Measurements from ENCODE around the gene CISTR.
A peak's percentile ranks its signal among the peaks of the same experiment; 100 is the strongest.
"Not testable (repeated sequence)": the region's sequence is repeated elsewhere in the genome, so short reads cannot be mapped to it uniquely, and the experiment has no call there.

Gene CISTR

DNA sequence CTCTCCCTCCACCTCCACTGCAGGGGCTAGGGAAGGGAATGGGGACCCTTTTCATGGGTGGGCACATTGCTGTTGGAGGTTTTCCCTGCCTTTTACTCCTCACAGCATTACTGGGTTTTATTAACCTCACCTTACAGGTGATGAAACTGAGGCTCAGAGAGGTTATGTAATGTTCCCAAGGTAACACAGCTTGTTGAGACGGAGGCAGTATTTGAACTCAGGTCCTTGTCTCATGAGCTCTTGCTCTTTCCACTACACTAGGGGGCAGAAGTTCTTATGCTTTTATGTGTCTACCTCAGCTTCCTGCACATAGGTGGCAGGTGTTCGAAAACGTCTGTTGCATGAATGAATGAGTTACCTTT, 11.7 kb downstream of the CISTR start:
- no peak for DNase-seq

DNA sequence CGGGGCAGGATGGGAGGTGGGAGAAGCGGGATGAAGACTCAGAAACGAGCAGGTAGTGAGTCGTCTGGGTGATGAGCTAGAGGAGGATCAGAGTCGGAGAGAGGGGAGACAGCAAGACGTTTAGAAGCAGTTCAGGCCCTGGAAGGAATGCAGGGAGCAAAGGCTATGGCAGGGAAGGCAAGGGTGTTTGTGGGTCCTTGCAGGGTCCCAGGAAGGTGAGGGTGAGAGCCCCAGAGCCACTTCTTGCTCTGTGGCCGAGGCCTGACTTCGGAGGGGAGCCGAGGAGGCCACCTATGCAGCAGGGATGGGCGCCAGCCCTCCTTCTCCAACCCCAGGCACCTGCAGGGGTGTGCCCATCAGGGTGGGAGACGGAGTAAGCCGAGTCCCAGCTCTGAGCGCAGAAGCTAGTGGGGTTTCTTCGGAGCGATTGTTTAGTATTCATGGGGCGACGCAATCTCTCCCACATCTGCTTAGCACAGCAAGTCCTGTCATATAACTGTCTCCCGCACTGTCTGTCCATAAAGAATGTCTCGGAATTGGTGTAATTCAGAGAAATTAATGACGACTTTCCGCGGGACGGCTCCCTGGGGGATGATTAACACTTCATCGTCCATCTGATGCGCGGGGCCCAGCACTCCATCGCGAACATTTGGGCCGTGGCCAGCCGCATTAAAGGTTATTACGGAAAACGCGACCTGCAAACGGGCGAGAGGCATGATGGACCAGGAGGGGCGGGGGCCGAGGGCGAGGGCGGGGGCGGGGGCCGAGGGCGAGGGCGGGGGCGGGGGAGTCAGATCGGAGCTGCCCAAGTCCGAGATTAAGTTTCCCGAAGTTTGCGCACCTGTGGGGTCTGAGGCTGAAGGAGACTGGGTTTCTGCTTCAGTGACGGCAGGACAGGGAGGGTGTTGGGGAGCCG, 12.3 kb downstream of the CISTR start:
- DNase-seq = peak; percentile 51

- no peak for DNase-seq
These were observed 13.2 kb downstream of the CISTR start for GRCh38 chr12:53738406-53739213.

GRCh38 chr12:53737951-53738405, 13.8 kb downstream of the CISTR start:
- no peak for DNase-seq

GRCh38 chr12:53737093-53737808, 14.5 kb downstream of the CISTR start:
- no peak for DNase-seq

DNA sequence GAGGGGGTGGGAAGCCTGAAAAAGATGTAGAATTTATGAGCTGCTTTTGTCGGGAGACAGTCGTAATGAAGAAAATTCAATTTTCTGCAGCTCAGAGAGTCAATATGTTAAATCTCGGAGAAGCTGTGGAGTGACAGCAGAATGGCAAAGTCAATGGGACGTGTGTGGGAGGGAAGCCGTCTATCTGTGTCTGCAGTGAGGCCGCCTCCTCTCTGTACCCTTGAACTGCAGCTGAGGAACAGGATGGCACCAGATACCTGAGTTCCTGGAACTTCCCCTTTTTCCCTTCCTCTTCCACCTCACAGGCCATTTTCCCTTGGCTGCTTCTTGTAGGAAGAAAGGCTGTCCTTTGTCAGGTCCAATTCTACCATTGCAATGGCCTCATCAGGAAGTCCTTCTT, 15.2 kb downstream of the CISTR start:
- no peak for DNase-seq

DNA sequence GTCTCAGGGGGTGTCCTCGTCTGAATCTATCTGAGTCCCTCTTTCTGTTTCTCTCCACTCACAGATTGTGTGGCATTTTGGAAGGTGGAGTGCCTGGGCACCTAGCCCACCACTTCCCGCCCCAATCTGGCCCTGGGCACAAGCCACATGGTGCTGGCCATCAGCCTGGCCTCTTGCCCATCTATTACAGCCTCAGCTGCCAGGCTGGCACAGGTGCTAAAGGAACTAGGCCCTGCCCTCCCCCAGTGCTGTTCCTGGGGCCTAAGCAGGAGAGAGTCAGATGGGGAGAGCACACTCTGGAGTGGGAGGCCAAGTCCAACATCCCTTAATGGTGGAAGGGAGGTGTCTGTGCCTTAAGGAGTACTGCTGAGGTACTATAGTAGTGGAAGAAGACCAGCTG, 16.2 kb downstream of the CISTR start:
- no peak for DNase-seq

DNA sequence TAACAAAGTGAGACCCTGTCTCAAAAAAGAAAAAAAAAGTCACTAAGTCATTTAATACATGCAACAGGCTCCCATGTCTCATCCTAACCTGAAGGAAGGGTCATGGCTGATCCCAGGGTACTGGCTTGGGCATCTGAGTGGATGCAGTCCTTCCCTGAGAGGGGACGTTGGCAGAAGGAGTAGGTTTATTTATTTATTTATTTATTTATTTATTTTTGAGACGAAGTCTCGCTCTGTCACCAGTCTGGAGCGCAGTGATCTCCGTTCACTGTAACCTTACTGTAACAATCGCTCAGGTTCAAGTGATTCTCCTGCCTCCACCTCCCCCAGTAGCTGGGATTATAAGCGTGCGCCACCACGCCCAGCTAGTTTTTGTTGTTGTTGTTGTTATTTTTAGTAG, 17.4 kb downstream of the CISTR start:
- DNase-seq = no peak

GRCh38 chr12:53733807-53734200, 18.0 kb downstream of the CISTR start:
- DNase-seq = no peak

GRCh38 chr12:53733051-53733806, 18.6 kb downstream of the CISTR start:
- DNase-seq = peak; percentile 65

GRCh38 chr12:53729644-53730043, 22.1 kb downstream of the CISTR start:
- DNase-seq = no peak

GRCh38 chr12:53728206-53728605, 23.6 kb downstream of the CISTR start:
- DNase-seq = no peak

DNA sequence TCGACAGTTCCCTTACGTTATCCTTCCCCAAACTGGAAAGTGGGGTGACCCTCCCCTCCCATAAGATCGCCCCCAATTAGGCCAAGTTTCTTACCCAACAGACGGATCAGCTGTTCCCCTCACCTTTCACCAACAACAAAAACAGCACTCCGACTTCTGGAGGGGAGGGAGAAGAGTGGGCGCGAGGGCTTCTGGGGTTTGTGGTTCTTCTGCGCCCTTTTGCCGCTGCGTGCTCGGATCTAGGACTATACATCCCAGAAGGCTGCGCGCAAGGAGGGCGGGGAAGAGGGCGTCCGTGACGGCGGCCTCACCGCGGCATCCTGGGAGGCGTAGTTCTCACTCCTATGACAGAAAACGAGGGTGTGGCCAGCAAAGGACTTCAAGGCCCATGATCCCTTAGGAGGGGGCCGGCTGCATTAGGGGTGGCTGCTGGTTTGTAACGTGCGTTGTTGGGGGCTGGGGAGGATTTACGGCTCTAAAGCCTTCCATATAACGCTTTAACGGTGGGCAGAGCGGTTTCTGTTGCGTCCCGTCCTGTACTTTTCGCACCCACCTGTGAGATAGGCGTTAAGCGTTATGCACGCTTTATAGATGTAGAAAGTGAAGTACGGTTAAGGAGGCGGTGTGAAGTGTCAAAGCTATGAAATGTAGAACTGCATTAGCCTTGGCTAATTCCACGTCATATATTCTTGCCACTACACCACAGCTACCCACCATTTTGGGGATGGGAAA, 24.3 kb downstream of the CISTR start, which contains the start of gene CALCOCO1:
Gene CALCOCO1, minus strand, starts transcription at position 143 of the 732 bp plus-strand sequence. CDS start 2,210 bp downstream, outside the sequence.
- DNase-seq = peak; percentile 98

DNA sequence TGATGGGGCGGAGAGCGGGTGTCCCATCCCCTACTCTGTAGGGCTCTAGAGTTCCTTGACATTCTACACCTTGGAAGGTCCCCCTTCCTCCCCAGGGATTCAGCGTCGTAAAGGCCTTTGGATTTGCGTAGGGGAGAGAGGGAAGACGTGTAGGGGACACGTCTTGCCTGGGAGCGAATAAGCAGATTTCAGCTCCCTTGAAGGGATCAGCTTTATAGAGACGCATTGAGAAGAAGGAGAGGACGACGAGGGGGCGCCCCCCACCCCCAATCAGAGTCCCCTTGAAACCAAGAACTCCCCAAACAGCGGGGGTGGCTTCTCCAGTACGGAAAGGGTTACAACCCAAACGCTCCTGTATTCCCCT, 24.9 kb downstream of the CISTR start:
- peak; percentile 41 for DNase-seq

DNA sequence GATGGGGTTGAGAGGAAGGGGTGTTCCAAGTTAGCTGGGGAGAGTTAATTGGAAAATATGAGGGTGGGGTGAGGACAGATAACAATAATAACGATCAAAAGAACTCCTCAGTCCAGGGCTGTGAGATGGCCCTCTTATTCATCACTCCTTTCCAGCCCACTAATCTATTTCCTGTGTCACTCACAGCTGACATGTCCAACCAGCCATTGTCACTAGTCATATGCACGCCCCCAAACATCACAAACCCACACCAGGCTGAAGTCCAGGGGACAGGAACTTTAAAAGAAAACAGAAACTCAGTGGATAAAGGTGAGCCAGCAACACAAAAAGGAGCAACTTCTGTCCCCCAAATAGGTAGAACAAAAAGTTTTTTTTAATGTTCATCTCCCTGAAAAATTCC, 25.4 kb downstream of the CISTR start:
- DNase-seq = no peak

GRCh38 chr12:53725824-53726223, 26.0 kb downstream of the CISTR start:
- peak; percentile 67 for DNase-seq

GRCh38 chr12:53722450-53723041, 29.2 kb downstream of the CISTR start:
- no peak for DNase-seq

DNA sequence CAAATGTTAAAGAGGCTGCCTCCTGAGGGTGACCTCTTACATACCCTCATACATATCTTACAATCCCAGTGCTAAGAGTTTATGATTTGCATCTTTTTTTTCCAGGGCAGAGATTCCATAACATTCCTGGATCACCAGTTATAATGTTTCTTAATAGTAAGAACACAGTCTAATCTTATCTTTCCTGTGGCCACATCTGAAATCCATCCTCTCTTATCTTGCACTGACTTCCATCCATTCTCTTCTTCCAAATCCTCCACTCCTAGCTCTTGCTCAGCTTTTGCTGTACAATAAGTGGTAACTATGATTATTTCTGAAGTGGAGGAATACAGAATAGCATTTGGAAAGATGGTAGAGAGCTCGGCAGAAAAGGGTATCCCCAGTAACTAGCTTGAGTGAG, 30.8 kb downstream of the CISTR start:
- no peak for DNase-seq

GRCh38 chr12:53719649-53720048, 32.1 kb downstream of the CISTR start:
- DNase-seq = no peak

GRCh38 chr12:53718567-53718966, 33.2 kb downstream of the CISTR start:
- not testable (repeated sequence) for DNase-seq

DNA sequence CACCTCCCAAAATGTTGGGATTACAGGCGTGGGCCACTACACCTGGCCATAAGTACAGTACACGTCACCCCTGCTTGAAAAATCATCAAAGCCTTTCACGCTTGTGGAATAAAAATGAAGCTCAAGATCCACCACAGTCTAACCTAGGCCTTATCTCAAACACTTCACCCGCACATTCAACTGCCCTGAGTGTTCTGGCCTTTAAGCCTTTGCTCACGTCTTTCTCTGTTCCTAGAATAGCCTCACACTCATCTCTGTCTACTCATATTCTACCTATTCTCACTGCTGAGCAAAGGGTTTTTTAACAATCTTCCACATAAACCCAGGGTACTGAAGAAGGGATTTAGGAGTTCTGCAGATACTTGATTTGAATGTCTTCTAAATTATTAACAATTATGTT, 34.5 kb downstream of the CISTR start:
- DNase-seq = no peak

Data from fibroblast of skin of right biceps (primary cell).